SK-N-SH treated with all-trans-retinoic acid at 6 μM for 48 hours (cell line): Measurements from ENCODE around the gene ZFP3.

Experiments used
- ESRRG ChIP-seq: fragments of 250-450 bp; sonication (Bioruptor Pico); IDR thresholded peaks from 2 replicates; pipeline ENCODE4 v1.6.1; 2021; ENCODE audit warnings: mild to moderate bottlenecking
- OSR1 ChIP-seq: fragments of 250-450 bp; sonication (Bioruptor Pico); IDR thresholded peaks from 2 replicates; pipeline ENCODE4 v1.8.0; 2022; ENCODE audit warnings: moderate library complexity, mild to moderate bottlenecking, inconsistent platforms
- RARB ChIP-seq: fragments of 250-450 bp; sonication (Bioruptor Pico); IDR thresholded peaks from 2 replicates; pipeline ENCODE4 v1.8.0; 2021; ENCODE audit warnings: mild to moderate bottlenecking, moderate library complexity
- SNAI2 ChIP-seq: fragments of 250-450 bp; sonication (Bioruptor Pico); IDR thresholded peaks from 2 replicates; pipeline ENCODE4 v1.5.0; 2020; ENCODE audit warnings: mild to moderate bottlenecking, moderate library complexity
- ZC3H10 ChIP-seq: fragments of 250-450 bp; sonication (Bioruptor Pico); IDR thresholded peaks from 2 replicates; pipeline ENCODE4 v1.5.1; 2021; ENCODE audit warnings: mild to moderate bottlenecking, moderate library complexity
- ZNF565 ChIP-seq: fragments of 450-650 bp; formaldehyde crosslinking; conservative IDR thresholded peaks from 2 replicates; pipeline ENCODE4 v1.5.0; 2020; ENCODE audit warnings: low read depth, mild to moderate bottlenecking, moderate library complexity
- ZNF70 ChIP-seq: fragments of 450-650 bp; formaldehyde crosslinking; IDR thresholded peaks from 2 replicates; pipeline ENCODE4 v1.5.0; 2020; ENCODE audit warnings: mild to moderate bottlenecking, moderate library complexity
- ZNF8 ChIP-seq: fragments of 450-650 bp; formaldehyde crosslinking; IDR thresholded peaks from 2 replicates; pipeline ENCODE4 v1.5.0; 2020; ENCODE audit warnings: mild to moderate bottlenecking, moderate library complexity
- TF ChIP-seq, protein P1 (sequence below): fragments of 250-450 bp; sonication (Bioruptor Pico); IDR thresholded peaks from 2 replicates; pipeline ENCODE4 v1.8.0; 2020; ENCODE audit warnings: mild to moderate bottlenecking, moderate library complexity, borderline replicate concordance

DNA sequence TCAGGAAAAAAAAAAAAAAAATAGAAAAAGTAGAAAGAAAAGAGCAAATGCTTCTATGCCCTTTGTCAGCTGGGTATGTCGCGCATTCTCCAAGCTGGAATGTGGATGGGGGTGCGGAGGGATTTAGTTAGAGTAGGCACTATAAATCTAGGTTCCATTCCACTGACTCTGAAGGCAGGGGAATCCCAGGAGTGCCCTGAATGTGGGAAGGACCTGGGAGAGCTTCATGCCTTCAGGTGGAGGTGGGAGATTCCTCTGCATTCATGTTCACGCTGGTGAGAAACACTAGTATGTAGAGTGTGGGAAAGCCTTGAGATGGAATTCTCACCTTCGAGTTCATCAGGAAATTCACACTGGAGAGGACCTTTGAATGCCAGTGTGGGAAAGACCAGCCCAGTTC is 21.0 kb downstream of the ZFP3 start:
- TF ChIP-seq ZC3H10 (no peak), SNAI2 (CRISPR knock-in tag) (no peak), ZNF70 (no peak), ESRRG (CRISPR knock-in tag) (no peak), ZNF8 (CRISPR knock-in tag) (no peak), ZNF565 (CRISPR knock-in tag) (no peak), OSR1 (CRISPR knock-in tag) (no peak), RARB (CRISPR knock-in tag) (no peak)
- TF ChIP-seq, protein P1, sequence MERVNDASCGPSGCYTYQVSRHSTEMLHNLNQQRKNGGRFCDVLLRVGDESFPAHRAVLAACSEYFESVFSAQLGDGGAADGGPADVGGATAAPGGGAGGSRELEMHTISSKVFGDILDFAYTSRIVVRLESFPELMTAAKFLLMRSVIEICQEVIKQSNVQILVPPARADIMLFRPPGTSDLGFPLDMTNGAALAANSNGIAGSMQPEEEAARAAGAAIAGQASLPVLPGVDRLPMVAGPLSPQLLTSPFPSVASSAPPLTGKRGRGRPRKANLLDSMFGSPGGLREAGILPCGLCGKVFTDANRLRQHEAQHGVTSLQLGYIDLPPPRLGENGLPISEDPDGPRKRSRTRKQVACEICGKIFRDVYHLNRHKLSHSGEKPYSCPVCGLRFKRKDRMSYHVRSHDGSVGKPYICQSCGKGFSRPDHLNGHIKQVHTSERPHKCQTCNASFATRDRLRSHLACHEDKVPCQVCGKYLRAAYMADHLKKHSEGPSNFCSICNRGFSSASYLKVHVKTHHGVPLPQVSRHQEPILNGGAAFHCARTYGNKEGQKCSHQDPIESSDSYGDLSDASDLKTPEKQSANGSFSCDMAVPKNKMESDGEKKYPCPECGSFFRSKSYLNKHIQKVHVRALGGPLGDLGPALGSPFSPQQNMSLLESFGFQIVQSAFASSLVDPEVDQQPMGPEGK (CRISPR knock-in tag) = no peak
